ES-I3 (cell line): Measurements from ENCODE around the gene DECR2.
"Not testable (repeated sequence)": the region's sequence is repeated elsewhere in the genome, so short reads cannot be mapped to it uniquely, and the experiment has no call there.

ENCODE experiments used
- H3K36me3 ChIP-seq: 2 replicates; pipeline ENCODE4 v1.6.1; 2013; ENCODE audit warnings: mild to moderate bottlenecking, low read length, control low read depth, moderate library complexity; ENCODE audit not compliant: insufficient read depth
- H3K4me1 ChIP-seq: 2 replicates; pipeline ENCODE4 v1.6.1; 2013; ENCODE audit warnings: mild to moderate bottlenecking, control low read depth, low read length; ENCODE audit not compliant: insufficient read depth
- H3K9ac ChIP-seq: 2 replicates; pipeline ENCODE4 v1.6.1; 2013; ENCODE audit warnings: low read depth, mild to moderate bottlenecking, low read length, moderate library complexity
- H3K9me3 ChIP-seq: 2 replicates; pipeline ENCODE4 v1.6.1; 2013; ENCODE audit warnings: mild to moderate bottlenecking, low read length, moderate library complexity; ENCODE audit not compliant: control insufficient read depth, insufficient read depth

The DECR2 gene

DNA sequence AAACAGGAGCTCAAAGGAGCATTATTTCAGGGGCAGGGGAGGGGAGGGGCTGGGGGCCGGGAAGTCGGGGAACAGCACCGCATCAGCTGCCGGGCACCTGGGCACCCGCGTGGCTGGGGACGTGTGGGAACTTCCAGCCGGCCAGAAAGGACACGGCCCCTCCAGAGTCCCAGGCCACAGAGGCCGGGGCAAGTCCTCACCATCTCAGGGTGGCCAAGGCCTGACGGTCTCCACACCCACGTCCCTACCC, 21.0 kb upstream of the DECR2 start:
- Histone ChIP-seq H3K9me3 (no peaks in the 10 kb centered on the region), H3K9ac (peak overlapping the region; percentile 94), H3K36me3 (no peaks in the 10 kb centered on the region), H3K4me1 (peaks cover 21% of the 10 kb centered on the region)

DNA sequence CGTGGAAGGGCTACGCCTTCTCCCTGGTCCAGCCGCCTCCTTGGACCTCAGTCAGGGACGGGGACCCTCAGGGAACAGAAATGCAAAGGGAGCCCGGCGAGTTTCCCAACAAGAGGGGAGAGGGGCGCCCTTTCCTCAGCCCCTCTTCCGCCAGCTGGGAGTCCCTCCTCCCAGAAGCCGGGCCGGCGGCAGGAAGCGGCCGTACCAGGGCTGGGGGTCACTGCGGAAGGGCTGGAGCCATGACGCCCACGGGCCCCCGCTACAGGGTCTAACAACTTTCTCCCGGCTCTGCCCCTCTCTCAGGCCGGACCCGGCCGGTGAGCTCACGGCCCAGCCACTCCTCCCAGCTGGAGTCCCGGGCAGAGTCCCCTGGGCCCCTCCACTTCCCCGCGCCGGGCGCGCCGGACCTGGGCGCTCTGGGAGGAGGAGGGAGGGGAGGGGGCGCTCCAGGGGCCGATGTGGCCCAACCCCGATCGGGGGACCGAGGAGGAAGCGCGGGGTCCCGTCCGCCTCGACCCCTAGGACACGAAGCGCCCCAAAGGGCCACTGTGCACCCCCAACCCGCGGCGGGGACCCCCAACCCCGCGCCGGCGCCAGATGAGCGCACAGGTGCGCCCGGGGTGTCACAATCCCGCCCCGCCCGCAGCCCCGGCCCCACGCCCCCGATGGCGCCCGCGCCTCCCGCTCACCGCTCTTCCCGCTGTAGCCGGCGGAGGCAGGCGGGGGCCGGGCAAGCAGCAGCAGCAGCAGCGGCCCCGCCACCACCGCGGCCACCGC, 20.5 kb upstream of the DECR2 start:
- Histone ChIP-seq H3K9me3 (no peaks in the 10 kb centered on the region), H3K4me1 (peaks cover 21% of the 10 kb centered on the region), H3K9ac (peak overlapping the region; percentile 94), H3K36me3 (no peaks in the 10 kb centered on the region)

DNA sequence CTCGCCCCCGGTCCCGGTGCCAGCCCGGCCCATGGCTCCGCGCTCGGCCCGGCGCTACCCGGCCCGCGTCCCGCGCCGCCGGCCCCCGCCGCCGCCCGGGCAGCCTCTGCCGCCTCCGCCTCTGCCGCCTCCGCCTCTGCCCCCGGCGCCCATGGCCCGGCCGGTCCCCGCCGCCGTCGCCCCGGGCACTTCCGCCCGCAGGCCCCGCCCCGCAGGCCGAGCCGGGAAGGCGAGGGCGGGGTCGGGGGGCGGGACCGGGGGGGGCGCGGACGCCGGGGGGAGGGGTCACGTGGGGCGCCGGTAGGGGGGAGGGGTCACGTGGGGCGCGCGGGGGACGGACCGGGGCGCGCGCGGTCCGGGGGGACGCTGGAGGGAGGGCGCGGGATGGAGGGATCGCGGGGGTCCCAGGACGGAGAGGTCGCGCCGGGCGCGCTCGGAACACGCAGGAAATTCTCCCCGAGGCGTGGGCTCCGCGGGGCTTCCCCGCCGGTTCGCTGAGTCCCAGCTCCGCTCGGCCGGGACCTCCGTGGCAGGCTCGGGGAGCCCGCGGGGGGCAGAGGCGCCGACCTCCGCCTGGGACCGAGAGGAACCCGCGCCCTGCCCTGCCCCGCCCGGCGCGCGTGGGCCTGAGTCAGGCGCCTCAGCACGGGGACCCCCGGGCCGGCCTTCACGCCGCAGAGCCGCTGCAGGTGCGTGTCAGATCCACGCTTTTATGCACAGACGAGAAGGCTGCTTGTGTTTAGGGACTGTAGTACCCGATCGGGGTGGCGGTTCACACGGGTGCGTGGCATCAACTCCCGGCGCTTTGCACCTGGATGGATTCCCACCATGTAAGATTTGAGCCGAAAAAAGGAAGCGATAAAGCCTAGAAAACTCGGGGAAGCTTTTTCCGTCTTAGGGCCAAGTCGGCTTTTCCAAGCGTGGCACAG, 19.6 kb upstream of the DECR2 start, which contains the start of gene PGAP6:
Gene PGAP6, minus strand, starts transcription at position 190 of the 929 bp plus-strand sequence. Its CDS starts 157 bp downstream, at position 33.
- Histone ChIP-seq H3K9me3 (no peaks in the 10 kb centered on the region), H3K36me3 (no peaks in the 10 kb centered on the region), H3K9ac (peak within 1 kb of the TSS; percentile 94), H3K4me1 (peaks cover 21% of the 10 kb centered on the region)

DNA sequence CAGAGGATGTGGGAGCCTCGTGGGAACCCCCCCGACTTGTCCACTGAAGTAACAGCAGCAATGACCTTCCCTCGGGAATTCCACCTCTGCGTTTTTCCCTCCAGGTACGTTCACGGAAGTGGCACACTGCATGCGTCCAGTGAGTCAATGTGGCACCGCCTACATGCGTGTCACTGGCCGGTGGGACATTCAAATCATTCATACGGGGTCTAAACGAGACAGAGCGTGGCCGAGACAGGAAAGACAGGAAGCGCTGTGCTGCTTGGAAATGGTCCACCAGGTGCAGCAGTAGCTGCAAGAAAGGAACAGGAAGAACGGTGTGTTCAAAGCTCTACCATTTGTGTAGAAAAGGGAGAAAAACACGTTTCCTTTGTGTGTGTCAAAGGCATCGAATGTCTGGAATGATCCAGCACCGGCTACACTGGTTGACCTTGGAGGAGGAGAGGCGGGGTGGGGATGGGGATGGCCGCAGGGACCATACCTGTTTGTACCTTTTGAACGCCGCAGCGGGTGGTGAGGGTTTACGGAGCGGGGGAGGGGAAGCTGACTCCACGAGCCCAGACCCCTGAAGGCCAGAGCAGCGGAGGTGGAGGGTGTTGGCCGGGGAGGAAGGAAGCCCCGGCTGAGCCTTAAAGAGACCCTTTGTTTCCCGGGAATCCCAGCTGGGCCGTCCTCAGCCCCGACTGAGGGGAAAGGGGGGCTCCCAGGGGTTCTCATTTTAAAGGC, 18.2 kb upstream of the DECR2 start:
- Histone ChIP-seq H3K36me3 (no peaks in the 10 kb centered on the region), H3K9ac (peak overlapping the region; percentile 89), H3K4me1 (peaks cover 25% of the 10 kb centered on the region)

DNA sequence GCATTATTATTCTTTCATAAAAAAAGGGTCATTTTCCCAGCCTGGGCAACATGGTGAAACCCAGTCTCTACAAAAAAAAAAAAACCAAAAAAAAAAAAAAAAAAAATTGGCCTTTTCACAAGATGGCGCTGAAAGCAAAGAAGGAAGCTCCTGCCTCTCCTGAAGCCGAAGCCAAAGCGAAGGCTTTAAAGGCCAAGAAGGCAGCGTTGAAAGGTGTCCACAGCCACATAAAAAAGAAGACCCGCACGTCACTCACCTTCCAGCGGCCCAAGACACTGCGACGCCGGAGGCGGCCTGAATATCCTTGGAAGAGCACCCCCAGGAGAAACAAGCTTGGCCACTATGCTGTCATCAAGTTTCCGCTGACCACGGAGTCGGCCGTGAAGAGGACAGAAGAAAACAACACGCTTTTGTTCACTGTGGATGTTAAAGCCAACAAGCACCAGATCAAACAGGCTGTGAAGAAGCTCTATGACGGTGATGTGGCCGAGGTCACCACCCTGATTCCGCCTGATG, 15.0 kb upstream of the DECR2 start:
- no peaks in the 10 kb centered on the region for H3K36me3 ChIP-seq
- no peaks in the 10 kb centered on the region for H3K9me3 ChIP-seq
- H3K4me1 ChIP-seq, result peaks cover 17% of the 10 kb centered on the region; the same call in 1 of the 2 replicates
- H3K9ac ChIP-seq, result no peak overlapping the region

More for the DNA sequence above, 18.2 kb upstream of the DECR2 start:
- no peaks in the 10 kb centered on the region for H3K9me3 ChIP-seq

- peaks cover 17% of the 10 kb centered on the region; the same call in 1 of the 2 replicates for H3K4me1 ChIP-seq
- not testable (repeated sequence) for H3K36me3 ChIP-seq, H3K9me3 ChIP-seq, H3K9ac ChIP-seq
Observed at GRCh38 chr16:387761-388666, 13.7 kb upstream of the DECR2 start.

DNA sequence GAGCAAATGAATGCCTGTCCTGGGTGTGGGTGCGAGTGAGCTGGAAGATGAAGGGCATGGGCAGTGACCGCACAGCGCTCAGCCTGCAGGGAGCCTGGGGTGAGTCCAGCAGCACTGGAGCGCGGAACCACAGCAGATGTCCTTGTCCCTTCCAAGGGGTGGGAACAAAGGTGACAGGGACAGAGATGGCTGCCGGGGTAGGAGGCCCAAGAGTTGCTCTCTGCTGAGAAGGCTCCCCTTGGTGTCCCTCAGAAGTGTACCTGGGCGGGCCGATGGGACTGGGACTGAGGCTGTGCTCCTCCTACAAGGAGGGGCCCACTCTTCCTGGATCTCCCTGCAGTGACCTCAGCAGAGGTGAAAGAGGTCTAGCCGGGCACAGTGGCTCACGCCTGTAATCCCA, 12.3 kb upstream of the DECR2 start:
- Histone ChIP-seq H3K9me3 (0 out of 2 replicates have a peak, but pooled peaks cover 7% of the 10 kb centered on the region), H3K9ac (no peak overlapping the region), H3K36me3 (no peaks in the 10 kb centered on the region; the same call in 1 of the 2 replicates), H3K4me1 (peaks cover 8% of the 10 kb centered on the region; the same call in 1 of the 2 replicates)

- peaks cover 10% of the 10 kb centered on the region; the same call in 1 of the 2 replicates for H3K4me1 ChIP-seq
Observed at GRCh38 chr16:391885-392335, 9.8 kb upstream of the DECR2 start.

DNA sequence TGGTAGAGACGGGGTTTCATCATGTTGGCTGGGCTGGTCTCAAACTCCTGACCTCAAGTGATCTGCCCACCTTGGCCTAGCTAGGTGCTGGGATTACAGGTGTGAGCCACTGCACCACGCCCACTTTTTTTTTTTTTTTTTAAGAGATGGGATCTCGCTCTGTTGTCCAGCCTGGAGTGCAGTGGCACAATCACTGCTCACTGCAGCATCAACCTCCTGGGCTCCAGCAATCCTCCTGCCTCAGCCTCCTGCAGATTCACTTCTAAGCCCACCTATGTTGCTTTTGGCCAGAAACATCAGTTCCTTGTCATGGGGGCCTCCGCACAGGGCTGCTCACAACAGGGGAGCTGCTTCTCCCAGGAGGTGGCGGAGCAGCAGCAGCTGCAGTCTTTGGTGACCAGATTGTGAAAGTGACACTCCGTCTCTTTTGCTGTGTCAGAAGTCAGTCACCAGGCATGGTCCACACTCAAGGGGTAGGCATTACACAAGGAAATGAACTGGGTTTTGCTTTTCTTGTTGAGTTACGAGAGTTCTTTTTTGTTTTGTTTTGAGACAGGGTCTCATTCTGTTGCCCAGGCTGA, 9.1 kb upstream of the DECR2 start:
- Histone ChIP-seq H3K9ac (no peak overlapping the region), H3K9me3 (0 out of 2 replicates have a peak, but pooled peaks cover 7% of the 10 kb centered on the region), H3K36me3 (no peaks in the 10 kb centered on the region; the same call in 1 of the 2 replicates), H3K4me1 (peaks cover 10% of the 10 kb centered on the region; the same call in 1 of the 2 replicates)

More at GRCh38 chr16:391885-392335, 9.8 kb upstream of the DECR2 start:
- H3K36me3 ChIP-seq, result no peaks in the 10 kb centered on the region; the same call in 1 of the 2 replicates
- H3K9ac ChIP-seq, result no peak overlapping the region
- H3K9me3 ChIP-seq, result 0 out of 2 replicates have a peak, but pooled peaks cover 7% of the 10 kb centered on the region

- peaks cover 15% of the 10 kb centered on the region; the same call in 1 of the 2 replicates for H3K4me1 ChIP-seq
- 0 out of 2 replicates have a peak, but pooled peaks cover 7% of the 10 kb centered on the region for H3K9me3 ChIP-seq
- peak overlapping the region; percentile 84; the same call in 1 of the 2 replicates for H3K9ac ChIP-seq
- H3K36me3 ChIP-seq, result no peaks in the 10 kb centered on the region; the same call in 1 of the 2 replicates
Observed at GRCh38 chr16:396199-396598, 5.5 kb upstream of the DECR2 start.

DNA sequence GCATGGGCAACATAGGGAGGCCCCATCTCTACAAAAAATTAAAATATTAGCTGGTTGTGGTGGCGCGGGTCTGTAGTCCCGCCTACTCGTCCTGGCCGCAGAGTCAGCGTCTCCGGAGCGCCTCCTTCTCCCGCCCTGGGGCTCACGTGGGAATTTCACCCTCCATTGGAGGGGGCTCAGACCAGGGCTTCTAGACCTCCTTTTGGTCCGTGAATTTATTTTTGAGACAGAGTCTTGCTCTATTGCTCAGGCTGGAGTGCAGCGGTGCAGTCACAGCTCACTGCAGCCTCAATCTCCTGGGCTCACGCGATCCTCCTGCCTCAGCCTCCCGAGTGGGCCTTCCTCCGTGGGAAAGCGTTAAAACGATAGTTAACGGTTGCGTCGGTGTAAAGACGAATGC, 5.1 kb upstream of the DECR2 start:
- peak overlapping the region; percentile 84 for H3K9ac ChIP-seq
- no peaks in the 10 kb centered on the region; the same call in 1 of the 2 replicates for H3K36me3 ChIP-seq
- peaks cover 15% of the 10 kb centered on the region; the same call in 1 of the 2 replicates for H3K4me1 ChIP-seq
- 0 out of 2 replicates have a peak, but pooled peaks cover 7% of the 10 kb centered on the region for H3K9me3 ChIP-seq

DNA sequence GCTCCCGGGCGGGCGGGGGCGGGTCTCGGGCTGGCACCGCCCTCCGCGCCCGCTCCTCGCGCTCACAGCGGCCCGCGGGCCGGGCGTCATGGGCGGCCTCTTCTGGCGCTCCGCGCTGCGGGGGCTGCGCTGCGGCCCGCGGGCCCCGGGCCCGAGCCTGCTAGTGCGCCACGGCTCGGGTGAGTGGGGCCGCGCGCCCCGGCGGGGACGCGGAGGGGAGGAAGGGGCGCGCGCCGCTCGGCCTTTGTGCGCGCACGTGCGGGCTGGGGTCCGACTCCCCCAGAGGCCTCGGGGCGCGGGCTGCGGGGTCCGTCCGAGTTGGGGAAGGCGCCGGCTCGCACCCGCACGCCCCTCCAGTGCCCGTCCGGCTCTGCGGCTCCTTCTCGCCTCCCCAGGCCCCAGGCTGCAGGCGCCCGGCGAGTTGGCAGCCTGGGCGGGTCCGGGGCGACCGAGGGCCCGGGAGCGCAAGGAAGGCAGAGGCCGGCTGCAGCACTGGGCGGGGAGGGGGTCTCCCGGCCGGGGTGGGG, 4.5 kb upstream of the DECR2 start, which contains the start of gene NME4:
Gene NME4, plus strand, starts transcription at position 65 of the 527 bp plus-strand sequence. Its CDS starts 24 bp downstream, at position 89.
- Histone ChIP-seq H3K4me1 (peaks cover 15% of the 10 kb centered on the region; the same call in 1 of the 2 replicates), H3K9ac (peak within 1 kb of the TSS; percentile 84), H3K36me3 (no peaks in the 10 kb centered on the region; the same call in 1 of the 2 replicates), H3K9me3 (0 out of 2 replicates have a peak, but pooled peaks cover 4% of the 10 kb centered on the region)
